Frontal cortex (tissue), 4 donors: ENCODE data around the gene CFAP90. TPM values are rescaled to one million over a fixed set of nuclear protein-coding genes. Genes with fewer than 3 reads are reported as not detected.

ENCODE experiments used
- DNase-seq, 2 donors: peaks; one replicate each; pipeline ENCODE4 v3.0.0; 2012; ENCODE audit warnings: low spot score in 2 of 2
- FAIRE-seq: peaks from 2 replicates; lab custom pipeline; 2012; peaks lifted over from hg19 to GRCh38; lab: Jason Lieb, UNC
- total RNA-seq: library from RNA; depleted of rRNA; stranded (reverse); fragments of >200 nt; gene quantifications from one replicate; pipeline ENCODE4 v1.2.3, GENCODE V29; 2014
- donor health status: control.
- donor health status: control.
- donor health status: control.

CFAP90 gene
- total RNA-seq, 1 donor from 2014 or later: 4.5 TPM

- no peak for FAIRE-seq
- DNase-seq: no peak
Measured at GRCh38 chr5:7787770-7788169, 63.2 kb downstream of the CFAP90 start.

- FAIRE-seq: no peak
- no peak for DNase-seq
Measured at GRCh38 chr5:7784683-7785380, 66.1 kb downstream of the CFAP90 start.

GRCh38 chr5:7781899-7782298 is 69.0 kb downstream of the CFAP90 start:
- no peak for DNase-seq
- FAIRE-seq: no peak

Other genes starting within 250 kb of the CFAP90 start
- 18.8 TPM for gene FASTKD3, start 17.9 kb upstream of the CFAP90 start, total RNA-seq
- 18.3 TPM for gene MTRR, start 18.0 kb upstream of the CFAP90 start, total RNA-seq